Psoas muscle (tissue), 8 donors: Measurements from ENCODE around the gene ACOXL. TPM values are rescaled to one million over a fixed set of nuclear protein-coding genes. Genes with fewer than 3 reads are reported as not detected.

Source experiments
- ATAC-seq, 4 donors: fragments of 200-7000 bp; cut with Tn5 transposase; one replicate each; pipeline ENCODE4 v1.9.1; 2020; ENCODE audit warnings: moderate library complexity in 3 of 4, mild to moderate bottlenecking in 2 of 4
- DNase-seq, 2 donors: peaks; one replicate each; pipeline ENCODE4 v3.0.0-alpha.2; 2020
- H3K27ac ChIP-seq: fragments of 200-600 bp; one replicate; pipeline ENCODE4 v1.8.0; 2022
- H3K27me3 ChIP-seq, 3 donors: fragments of 200-600 bp in 1 of 3; one replicate each; pipeline versions ENCODE4 v1.6.1 to v1.8.0; 2013 to 2022; ENCODE audit warnings: low read length in 2 of 3, mild to moderate bottlenecking in 2 of 3, moderate library complexity in 1 of 3; ENCODE audit not compliant: insufficient read depth in 3 of 3
- H3K36me3 ChIP-seq, 2 donors: fragments of 200-600 bp in 1 of 2; one replicate each; pipeline versions ENCODE4 v1.6.1 to v1.8.0; 2013 to 2022; ENCODE audit warnings: low read depth in 1 of 2, mild to moderate bottlenecking in 1 of 2, moderate library complexity in 1 of 2; ENCODE audit not compliant: insufficient read depth in 1 of 2
- H3K4me1 ChIP-seq: fragments of 200-600 bp; one replicate; pipeline ENCODE4 v1.8.0; 2022
- H3K4me3 ChIP-seq: fragments of 200-600 bp; one replicate; pipeline ENCODE4 v1.8.0; 2022; ENCODE audit warnings: mild to moderate bottlenecking
- H3K9me3 ChIP-seq: fragments of 200-600 bp; one replicate; pipeline ENCODE4 v1.8.0; 2022
- CTCF ChIP-seq: fragments of 200-600 bp; IDR thresholded peaks from one replicate; pipeline ENCODE4 v1.8.0; 2022; ENCODE audit warnings: antibody characterized with exemption
- WGBS, 3 donors: extraction: QIAGEN DNeasy Blood & Tissue Kit; methylation state at CpG; one replicate each; pipeline versions ENCODE4 v1.1.6 to v1.1.7; 2013; 5-methylcytosine and 5-hydroxymethylcytosine counted together
- intact Hi-C, 2 donors: fragments of 100-400 bp; cut with DNase I; formaldehyde crosslinking; loops; one replicate each; pipeline versions ENCODE4 v1.11.0 to v1.14.2; 2022
- polyA plus RNA-seq, 3 donors: library from polyadenylated mRNA; stranded (reverse); fragments of 200-250 nt; gene quantifications; one replicate each; pipeline ENCODE4 v1.2.3, GENCODE V29; 2013
- total RNA-seq, 4 donors: library from RNA; stranded (reverse); fragmentation: NEBNext Ultra II Directional in 2 of 4; extraction: Animal tissue kit (Norgen Biotek cat#: 25700) in 2 of 4; gene quantifications; one replicate each; pipeline versions ENCODE4 v1.2.1 to v1.2.4, GENCODE V29; 2021 to 2023
- donor health status: healthy with polysubstance abuse.
- donor health status: DM: no; HTN: no; CAD: no; lungs with moderate emphysema.
- donor health status: Bipolar disorder and iron deficiency.
- donor health status: healthy.
- donor health status: DM: yes; HTN: yes; CAD: no.
- donor health status: DM: no; HTN: no; CAD: no.
- donor health status: DM: no; HTN: no; CAD: no.
- donor health status: DM: yes; HTN: yes; CAD: no.

Gene ACOXL
- total and polyA plus RNA-seq, 7 donors = 0.01 TPM; not detected in 6

- no peaks in the 10 kb centered on the region for H3K27me3 ChIP-seq
- H3K36me3 ChIP-seq = no peaks in the 10 kb centered on the region
- no peaks in the 10 kb centered on the region for H3K9me3 ChIP-seq
- TF ChIP-seq CTCF = no peak
- WGBS, 3 donors = 56 to 62% (median 62%) methylated on average over 5 of the region's 5 CpGs
- H3K4me1 ChIP-seq = peaks cover 50% of the 10 kb centered on the region
- ATAC-seq (no peak), DNase-seq (no peak)
- intact Hi-C loops = no loop called here
- H3K4me3 ChIP-seq = no peak overlapping the region
- peak overlapping the region; percentile 76 for H3K27ac ChIP-seq
Observed at GRCh38 chr2:111138839-111139238, 406.5 kb downstream of the ACOXL start.

- H3K4me3 ChIP-seq = no peak overlapping the region
- H3K27me3 ChIP-seq = no peaks in the 10 kb centered on the region
- intact Hi-C loops = no loop called here
- WGBS, 3 donors = 26 to 37% (median 29%) methylated on average over 12 of the region's 12 CpGs
- no peaks in the 10 kb centered on the region for H3K9me3 ChIP-seq
- H3K36me3 ChIP-seq = peaks cover 0 to 3% of the 10 kb centered on the region in 2 donors
- TF ChIP-seq CTCF = no peak
- DNase-seq (peak; percentile 46 to 81), ATAC-seq (peak; percentile 82 to 89 (median 86))
- H3K4me1 ChIP-seq = peaks cover 50% of the 10 kb centered on the region
- H3K27ac ChIP-seq = peak overlapping the region; percentile 76
Observed at GRCh38 chr2:111139637-111140317, 407.4 kb downstream of the ACOXL start.

- no peak for TF ChIP-seq CTCF
- peak overlapping the region; percentile 76 for H3K27ac ChIP-seq
- ATAC-seq = no peak
Observed at GRCh38 chr2:111140815-111141214, 408.4 kb downstream of the ACOXL start.

GRCh38 chr2:111142101-111142500 lies 409.7 kb downstream of the ACOXL start:
- H3K27me3 ChIP-seq = no peaks in the 10 kb centered on the region
- ATAC-seq (no peak), DNase-seq (no peak)
- no peak overlapping the region for H3K4me3 ChIP-seq
- WGBS, 3 donors = 91 to 98% (median 96%) methylated on average over 1 of the region's 1 CpG
- H3K9me3 ChIP-seq = no peaks in the 10 kb centered on the region
- intact Hi-C loops = no loop called here
- H3K4me1 ChIP-seq = peaks cover 33% of the 10 kb centered on the region
- peaks cover 0 to 10% of the 10 kb centered on the region in 2 donors for H3K36me3 ChIP-seq
- no peak overlapping the region for H3K27ac ChIP-seq
- TF ChIP-seq CTCF = no peak

More at GRCh38 chr2:111140815-111141214, 408.4 kb downstream of the ACOXL start:
- Histone ChIP-seq H3K9me3 (no peaks in the 10 kb centered on the region), H3K4me3 (no peak overlapping the region), H3K27me3 (no peaks in the 10 kb centered on the region), H3K4me1 (peaks cover 44% of the 10 kb centered on the region), H3K36me3 (peaks cover 0 to 7% of the 10 kb centered on the region in 2 donors)
- intact Hi-C loops = no loop called here
- 97 to 98% (median 98%) methylated on average over 4 of the region's 4 CpGs for WGBS, 3 donors
- no peak for DNase-seq
